A549 (cell line): ENCODE data around the gene BMERB1. TPM values are rescaled to one million over a fixed set of nuclear protein-coding genes. Genes with fewer than 3 reads are reported as not detected.

ENCODE experiments used
- ATAC-seq, 2 experiments: fragments of 200-7000 bp in 1 of 2; fragments of >200 bp in 1 of 2; cut with Nextera tagmentation in 1 of 2; cut with Tn5 transposase in 1 of 2; 3 replicates each; pipeline versions ENCODE4 v1.8.0 to v1.9.1; 2018 to 2020; ENCODE audit warnings: mild to moderate bottlenecking in 1 of 2, moderate library complexity in 1 of 2
- CTCF ChIA-PET: fragments of 300-600 bp; sonication (Branson Sonifier 250); formaldehyde crosslinking; extraction: SDS; loops from one replicate; lab custom pipeline; 2021; ENCODE audit warnings: antibody characterized with exemption, inconsistent platforms; lab: Yijun Ruan, JAX
- POLR2A ChIA-PET: fragments of 350-600 bp; formaldehyde crosslinking; extraction: SDS; loops from one replicate; lab custom pipeline; 2021; ENCODE audit warnings: antibody characterized with exemption, inconsistent platforms; lab: Yijun Ruan, JAX
- DNase-seq, 2 experiments: peaks; one replicate each; pipeline versions ENCODE4 v3.0.0 to v3.0.0-alpha.2; 2011 to 2016; ENCODE audit warnings: low read depth in 1 of 2, low spot score in 1 of 2
- FAIRE-seq: peaks from 2 replicates; lab custom pipeline; 2011; peaks lifted over from hg19 to GRCh38; lab: Jason Lieb, UNC
- H3K27ac ChIP-seq, 2 experiments: fragments of >200 bp; sonication (Bioruptor Twin); formaldehyde crosslinking; 3 replicates each; pipeline ENCODE4 v1.5.1; 2016 to 2017
- H3K4me1 ChIP-seq: fragments of >200 bp; sonication (Bioruptor Twin); formaldehyde crosslinking; 3 replicates; pipeline ENCODE4 v1.6.1; 2016
- H3K4me2 ChIP-seq: fragments of >200 bp; sonication (Bioruptor Twin); formaldehyde crosslinking; 3 replicates; pipeline ENCODE4 v1.6.1; 2016
- H3K4me3 ChIP-seq: fragments of >200 bp; sonication (Bioruptor Twin); formaldehyde crosslinking; 3 replicates; pipeline ENCODE4 v1.5.1; 2016
- H3K9me3 ChIP-seq: fragments of >200 bp; sonication (Bioruptor Twin); formaldehyde crosslinking; 3 replicates; pipeline ENCODE4 v1.6.1; 2016
- CBX8 ChIP-seq: fragments of 200-600 bp; sonication (generic); IDR thresholded peaks from 2 replicates; pipeline ENCODE4 v1.6.1; 2016
- CEBPB ChIP-seq, 2 experiments: fragments of >200 bp in 1 of 2; sonication (Bioruptor Twin) in 1 of 2; formaldehyde crosslinking in 1 of 2; IDR thresholded peaks; 2 replicates each; pipeline ENCODE4 v1.6.1; 2012 to 2016
- E2F6 ChIP-seq: IDR thresholded peaks from 2 replicates; pipeline ENCODE4 v1.6.1; 2012; ENCODE audit warnings: low read depth, borderline replicate concordance
- EHF ChIP-seq: fragments of 250-450 bp; sonication (Bioruptor Pico); IDR thresholded peaks from 2 replicates; pipeline ENCODE4 v1.5.0; 2020; ENCODE audit warnings: mild to moderate bottlenecking
- ESRRA ChIP-seq: fragments of 150-350 bp; IDR thresholded peaks from 2 replicates; pipeline ENCODE4 v1.6.1; 2014; ENCODE audit warnings: mild to moderate bottlenecking, low read length, borderline replicate concordance
- FOSB ChIP-seq: fragments of 250-450 bp; sonication (Bioruptor Pico); IDR thresholded peaks from 2 replicates; pipeline ENCODE4 v1.5.0; 2020; ENCODE audit warnings: mild to moderate bottlenecking, moderate library complexity
- HOXB13 ChIP-seq: fragments of 250-450 bp; sonication (Bioruptor Pico); IDR thresholded peaks from 2 replicates; pipeline ENCODE4 v1.5.0; 2020; ENCODE audit warnings: low read depth, mild to moderate bottlenecking, moderate library complexity
- HOXB5 ChIP-seq: fragments of 250-450 bp; sonication (Bioruptor Pico); IDR thresholded peaks from 2 replicates; pipeline ENCODE4 v1.5.0; 2020; ENCODE audit warnings: mild to moderate bottlenecking, moderate library complexity
- JUNB ChIP-seq: fragments of >200 bp; sonication (Bioruptor Twin); formaldehyde crosslinking; IDR thresholded peaks from 2 replicates; pipeline ENCODE4 v1.6.1; 2016
- KDM5A ChIP-seq: fragments of 200-600 bp; sonication (generic); IDR thresholded peaks from 2 replicates; pipeline ENCODE4 v1.6.1; 2016; ENCODE audit warnings: antibody characterized with exemption, mild to moderate bottlenecking
- PBX3 ChIP-seq: IDR thresholded peaks from 2 replicates; pipeline ENCODE4 v1.6.1; 2012
- POLR2AphosphoS2 ChIP-seq: conservative IDR thresholded peaks from 2 replicates; pipeline ENCODE4 v1.6.1; 2012; ENCODE audit warnings: low read length, improper control_type of control experiment, inconsistent platforms
- RAD21 ChIP-seq, 2 experiments: fragments of >200 bp in 1 of 2; sonication (Bioruptor Twin) in 1 of 2; formaldehyde crosslinking in 1 of 2; IDR thresholded peaks in 1 of 2; conservative IDR thresholded peaks in 1 of 2; 2 replicates in 1 of 2; 3 replicates in 1 of 2; pipeline ENCODE4 v1.6.1; 2012 to 2018; ENCODE audit warnings: inconsistent platforms in 1 of 2
- RNF2 ChIP-seq: fragments of 200-600 bp; sonication (generic); IDR thresholded peaks from 2 replicates; pipeline ENCODE4 v1.6.1; 2016; ENCODE audit warnings: low read depth, mild to moderate bottlenecking, antibody characterized with exemption, moderate library complexity, borderline replicate concordance
- SREBF2 ChIP-seq: fragments of 450-650 bp; IDR thresholded peaks from 2 replicates; pipeline ENCODE4 v1.6.1; 2014; ENCODE audit warnings: mild to moderate bottlenecking, moderate library complexity
- ZNF302 ChIP-seq: fragments of 250-450 bp; sonication (Bioruptor Pico); IDR thresholded peaks from 2 replicates; pipeline ENCODE4 v1.9.0; 2021; ENCODE audit warnings: inconsistent platforms, mild to moderate bottlenecking, moderate library complexity
- WGBS: methylation state at CpG from one replicate; pipeline ENCODE4 v1.1.6; 2017; ENCODE audit errors: missing lambda C conversion rate; 5-methylcytosine and 5-hydroxymethylcytosine counted together
- polyA plus RNA-seq, 4 experiments: library from polyadenylated mRNA; depleted of rRNA in 3 of 4; stranded (reverse); fragments of >200 nt; fragmentation: RNase III in 1 of 4; extraction: RNeasy Plus Mini Kit Qiagen cat#74134 plus additional on column Dnase treatment in 1 of 4; gene quantifications; 2 replicates in 3 of 4; 3 replicates in 1 of 4; pipeline ENCODE4 v1.2.3, GENCODE V29; 2011 to 2017
- TF ChIP-seq, protein P1 (sequence below): fragments of 450-650 bp; IDR thresholded peaks from 2 replicates; pipeline ENCODE4 v1.6.1; 2014; ENCODE audit warnings: antibody characterized with exemption
- TF ChIP-seq, protein P2 (sequence below): fragments of 250-450 bp; sonication (Bioruptor Pico); IDR thresholded peaks from 2 replicates; pipeline ENCODE4 v1.5.0; 2021; ENCODE audit warnings: mild to moderate bottlenecking, moderate library complexity, borderline replicate concordance

Gene BMERB1
- polyA plus RNA-seq, 2 of the 4 experiments (the other 2 are of a cell fraction), result 44.7 to 48.9 TPM

GRCh38 chr16:15526097-15526496 is 91.7 kb downstream of the BMERB1 start (continued):
- no peak for TF ChIP-seq POLR2AphosphoS2
- TF ChIP-seq, all 56 proteins: peak for 0

- Histone ChIP-seq H3K4me1 (peaks cover 16% of the 10 kb centered on the region; the same call in 2 of the 3 replicates), H3K4me3 (no peak overlapping the region)
- DNase-seq, result no peak
- TF ChIP-seq, protein P1, sequence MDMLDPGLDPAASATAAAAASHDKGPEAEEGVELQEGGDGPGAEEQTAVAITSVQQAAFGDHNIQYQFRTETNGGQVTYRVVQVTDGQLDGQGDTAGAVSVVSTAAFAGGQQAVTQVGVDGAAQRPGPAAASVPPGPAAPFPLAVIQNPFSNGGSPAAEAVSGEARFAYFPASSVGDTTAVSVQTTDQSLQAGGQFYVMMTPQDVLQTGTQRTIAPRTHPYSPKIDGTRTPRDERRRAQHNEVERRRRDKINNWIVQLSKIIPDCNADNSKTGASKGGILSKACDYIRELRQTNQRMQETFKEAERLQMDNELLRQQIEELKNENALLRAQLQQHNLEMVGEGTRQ, result no peak
- TF ChIP-seq HOXB13 (CRISPR knock-in tag) (no peak), RAD21 (conservative IDR thresholded peaks at IDR 0.05 in 1 of 2, IDR thresholded peaks at IDR 0.05 in 1 of 2) (no peak), HOXB5 (no peak), CEBPB (IDR thresholded peaks at IDR 0.05) (no peak), ESRRA (no peak), EHF (CRISPR knock-in tag) (no peak), SREBF2 (no peak), RNF2 (no peak), E2F6 (no peak), KDM5A (no peak), PBX3 (no peak), CBX8 (no peak), FOSB (CRISPR knock-in tag) (no peak)
- TF ChIP-seq, all 56 proteins: peak for 0
- no peak for FAIRE-seq
- Histone ChIP-seq H3K9me3 (no peaks in the 10 kb centered on the region), H3K4me2 (no peak overlapping the region), H3K27ac (no peak overlapping the region)
- CTCF ChIA-PET, result interaction anchor here (1.0 to 1.1 kb wide), 3 partner anchors 13 to 168 kb away, joined by 3 read pairs; no protein-coding TSS in a partner anchor
- no peak for ATAC-seq
- WGBS, result 88% methylated on average over 2 of the region's 2 CpGs
- POLR2A ChIA-PET, result interaction anchor here (0.9 kb wide), 1 partner anchor 8 kb away, joined by 6 read pairs; no protein-coding TSS in a partner anchor
These were observed 92.3 kb downstream of the BMERB1 start for GRCh38 chr16:15526731-15527130.

- H3K4me1 ChIP-seq, result no peaks in the 10 kb centered on the region
- no peak for DNase-seq
- WGBS, result 91% methylated on average over 5 of the region's 5 CpGs
- H3K27ac ChIP-seq, result no peak overlapping the region
- ChIA-PET POLR2A (no interaction called here), CTCF (interaction anchor here (1.8 to 3.6 kb wide), 2 partner anchors 19 to 21 kb away, joined by 3 to 15 read pairs; no protein-coding TSS in a partner anchor)
- no peak for TF ChIP-seq JUNB
- TF ChIP-seq ZNF302 (CRISPR knock-in tag), result no peak
- TF ChIP-seq, protein P2, sequence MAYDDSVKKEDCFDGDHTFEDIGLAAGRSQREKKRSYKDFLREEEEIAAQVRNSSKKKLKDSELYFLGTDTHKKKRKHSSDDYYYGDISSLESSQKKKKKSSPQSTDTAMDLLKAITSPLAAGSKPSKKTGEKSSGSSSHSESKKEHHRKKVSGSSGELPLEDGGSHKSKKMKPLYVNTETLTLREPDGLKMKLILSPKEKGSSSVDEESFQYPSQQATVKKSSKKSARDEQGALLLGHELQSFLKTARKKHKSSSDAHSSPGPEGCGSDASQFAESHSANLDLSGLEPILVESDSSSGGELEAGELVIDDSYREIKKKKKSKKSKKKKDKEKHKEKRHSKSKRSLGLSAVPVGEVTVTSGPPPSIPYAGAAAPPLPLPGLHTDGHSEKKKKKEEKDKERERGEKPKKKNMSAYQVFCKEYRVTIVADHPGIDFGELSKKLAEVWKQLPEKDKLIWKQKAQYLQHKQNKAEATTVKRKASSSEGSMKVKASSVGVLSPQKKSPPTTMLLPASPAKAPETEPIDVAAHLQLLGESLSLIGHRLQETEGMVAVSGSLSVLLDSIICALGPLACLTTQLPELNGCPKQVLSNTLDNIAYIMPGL (CRISPR knock-in tag), result no peak
- TF ChIP-seq CBX8, result no peak
- no peak overlapping the region for H3K4me3 ChIP-seq
- H3K9me3 ChIP-seq, result no peaks in the 10 kb centered on the region
- no peak for FAIRE-seq
- H3K4me2 ChIP-seq, result no peak overlapping the region
- no peak for ATAC-seq
These were observed 95.3 kb downstream of the BMERB1 start for GRCh38 chr16:15529673-15530072.
